NCI-H1417 treated with DMSO at 0.1 percent for 48 hours (cell line): ENCODE results near the gene C6orf62.
A peak's percentile ranks its signal among the peaks of the same experiment; 100 is the strongest.
"Not testable (repeated sequence)": the region's sequence is repeated elsewhere in the genome, so short reads cannot be mapped to it uniquely, and the experiment has no call there.

Source experiments
- DNase-seq: peaks from one replicate; lab custom pipeline; 2025; lab: John Stamatoyannopoulos, UW

C6orf62 gene

DNA sequence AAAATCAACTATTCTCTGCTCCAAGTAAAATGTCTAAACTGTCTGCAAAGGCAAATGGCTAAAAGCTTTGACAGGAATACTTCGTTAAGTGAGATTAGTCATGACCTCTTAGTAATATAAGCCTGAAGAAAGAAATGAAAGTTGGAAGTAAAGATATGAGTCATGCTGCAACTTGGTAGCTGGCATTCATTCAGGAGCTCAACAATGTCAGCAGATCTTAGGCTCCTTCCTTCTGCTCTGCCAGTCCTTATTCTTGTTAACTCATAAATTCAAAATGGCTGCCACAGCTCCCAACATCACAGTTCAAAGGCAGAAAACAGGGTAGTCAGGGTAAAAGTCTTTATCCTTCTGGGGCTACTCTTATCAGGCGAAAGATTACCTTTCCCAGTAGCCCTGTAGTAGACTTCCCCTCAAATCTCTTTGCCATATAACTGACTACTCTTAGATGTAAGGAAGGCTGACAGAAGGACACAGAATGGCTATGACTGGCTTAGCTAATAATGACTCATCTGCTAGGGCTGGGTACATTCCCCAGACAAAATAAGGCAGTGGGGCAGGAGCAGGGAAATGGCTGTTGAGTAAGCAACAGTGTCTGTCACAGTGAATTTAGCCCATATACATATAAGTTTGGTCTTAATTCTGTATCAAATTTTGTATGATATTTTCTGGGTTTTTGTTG, 24.4 kb upstream of the C6orf62 start:
- no peak for DNase-seq

DNA sequence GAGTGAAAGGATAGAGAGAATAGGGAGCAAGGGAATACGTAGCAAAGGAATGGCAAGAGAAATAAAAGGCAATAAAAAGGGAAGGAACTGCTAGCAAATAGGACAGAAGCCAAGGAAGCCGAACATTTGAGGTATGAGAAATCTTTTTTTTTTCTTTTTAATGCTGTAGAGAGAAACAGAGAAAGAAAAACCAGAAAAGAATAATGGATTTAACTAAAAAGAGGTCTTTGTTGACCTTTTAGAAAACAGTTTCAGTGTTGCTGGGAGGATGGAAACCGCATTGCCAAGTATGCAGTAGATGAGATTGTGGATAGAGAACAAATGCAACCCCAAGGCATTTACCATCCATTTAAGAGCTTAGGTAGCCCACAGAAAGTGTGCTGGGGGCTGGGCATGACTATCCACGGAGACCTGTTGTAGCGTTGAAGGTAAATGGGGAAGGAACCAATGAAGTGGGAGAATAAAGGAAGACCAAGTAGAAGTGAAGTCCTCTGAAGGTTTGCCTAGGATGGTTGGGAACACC, 23.3 kb upstream of the C6orf62 start:
- no peak for DNase-seq

DNA sequence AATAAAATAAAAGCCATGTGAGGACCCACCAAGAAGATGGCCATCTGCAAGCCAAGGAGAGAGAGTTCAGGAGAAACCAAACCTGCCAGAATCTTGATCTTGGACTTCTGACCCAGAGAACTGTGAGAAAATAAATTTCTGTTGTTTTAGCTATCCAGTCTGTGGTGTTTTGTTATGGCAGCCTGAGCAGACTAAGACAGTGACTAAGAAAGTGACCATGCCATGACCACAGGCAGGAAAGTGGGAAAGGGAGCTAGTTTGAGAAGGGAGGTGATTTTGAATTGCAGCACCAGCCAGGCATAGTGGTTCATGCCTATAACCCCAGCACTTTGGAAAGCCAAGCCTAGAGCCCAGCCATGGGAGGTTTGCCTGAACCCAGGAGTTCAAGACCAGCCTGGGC, 21.9 kb upstream of the C6orf62 start:
- DNase-seq, result no peak

DNA sequence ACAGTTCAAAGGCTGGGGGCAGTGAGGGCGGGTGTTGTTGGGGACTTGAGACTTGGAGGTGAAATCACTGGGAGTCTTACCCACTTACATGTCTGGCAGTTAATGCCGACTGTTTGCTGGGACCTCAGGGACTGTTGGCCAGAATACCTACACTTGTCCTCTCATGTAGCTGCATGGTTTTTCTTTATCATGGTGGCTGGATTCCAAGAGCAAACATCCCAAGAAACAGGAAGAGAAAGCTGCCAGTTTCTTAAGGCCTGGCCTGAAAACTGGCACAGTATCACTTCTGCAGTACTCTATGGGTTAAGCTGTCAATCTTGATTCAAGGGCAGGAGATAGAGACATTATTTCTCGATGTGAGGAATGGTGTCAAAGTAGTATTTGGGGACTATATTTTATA, 19.8 kb upstream of the C6orf62 start:
- no peak for DNase-seq

DNA sequence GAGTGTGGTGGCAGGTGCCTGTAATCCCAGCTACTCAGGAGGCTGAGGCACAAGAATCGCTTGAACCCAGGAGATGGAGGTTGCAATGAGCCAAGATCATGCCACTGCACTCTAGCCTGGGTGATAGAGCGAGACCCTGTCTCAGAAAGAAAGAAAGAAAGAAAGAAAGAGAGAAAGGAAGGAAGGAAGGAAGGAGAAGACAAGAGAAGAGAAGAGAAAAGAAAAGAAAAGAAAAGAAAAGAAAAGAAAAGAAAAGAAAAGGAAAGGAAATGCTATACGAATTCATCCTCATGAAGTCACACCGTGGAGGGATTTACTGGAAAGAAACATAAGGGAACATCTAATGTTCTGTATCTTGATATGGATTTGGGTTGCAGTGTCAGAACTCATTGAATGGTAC, 15.8 kb upstream of the C6orf62 start:
- not testable (repeated sequence) for DNase-seq

DNA sequence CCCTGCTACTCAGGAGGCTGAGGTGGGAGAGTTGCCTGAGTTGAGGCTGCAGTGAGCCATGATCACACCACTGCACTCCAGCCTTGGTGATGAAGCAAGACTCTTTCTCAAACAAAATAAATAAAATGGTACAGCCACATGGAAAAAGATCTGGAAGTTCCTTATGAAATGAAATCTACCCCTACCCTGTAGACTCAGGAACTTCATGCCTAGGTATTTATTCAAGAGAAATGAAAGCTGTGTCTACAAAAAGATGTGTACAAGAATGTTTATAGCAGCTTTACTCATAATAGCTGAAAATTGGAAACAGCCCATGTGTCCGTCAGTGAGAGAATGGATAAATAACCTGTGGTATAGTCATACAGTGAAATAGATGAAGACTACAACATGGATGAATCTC, 15.2 kb upstream of the C6orf62 start:
- DNase-seq, result no peak

DNA sequence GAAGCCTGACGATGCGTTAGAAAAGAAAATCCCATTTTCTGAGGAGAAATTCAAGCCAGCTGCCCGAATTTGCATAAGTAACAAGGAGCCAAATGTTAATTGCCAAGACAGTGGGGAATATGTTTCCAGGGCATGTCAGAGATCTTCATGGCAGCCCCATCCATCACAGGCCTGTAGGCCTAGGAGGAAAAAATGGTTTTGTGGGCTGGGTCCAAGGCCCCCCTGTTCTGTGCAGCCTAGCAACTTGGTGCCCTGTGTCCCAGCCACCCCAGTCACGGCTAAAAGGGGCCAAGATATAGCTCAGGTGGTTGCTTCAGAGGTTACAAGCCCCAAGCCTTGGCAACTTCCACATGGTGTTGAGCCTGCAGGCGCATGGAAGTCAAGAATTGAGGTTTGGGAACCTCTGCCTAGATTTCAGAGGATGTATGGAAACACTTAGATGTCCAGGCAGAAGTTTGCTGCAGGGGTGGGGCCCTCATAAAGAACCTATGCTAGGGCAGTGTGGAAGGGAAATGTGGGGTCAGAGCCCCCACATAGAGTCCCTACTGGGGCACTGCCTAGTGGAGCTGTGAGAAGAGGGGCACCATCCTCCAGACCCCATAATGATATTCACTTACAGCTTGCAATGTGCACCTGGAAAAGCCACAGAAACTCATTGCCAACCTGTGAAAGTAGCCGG, 12.6 kb upstream of the C6orf62 start:
- not testable (repeated sequence) for DNase-seq

DNA sequence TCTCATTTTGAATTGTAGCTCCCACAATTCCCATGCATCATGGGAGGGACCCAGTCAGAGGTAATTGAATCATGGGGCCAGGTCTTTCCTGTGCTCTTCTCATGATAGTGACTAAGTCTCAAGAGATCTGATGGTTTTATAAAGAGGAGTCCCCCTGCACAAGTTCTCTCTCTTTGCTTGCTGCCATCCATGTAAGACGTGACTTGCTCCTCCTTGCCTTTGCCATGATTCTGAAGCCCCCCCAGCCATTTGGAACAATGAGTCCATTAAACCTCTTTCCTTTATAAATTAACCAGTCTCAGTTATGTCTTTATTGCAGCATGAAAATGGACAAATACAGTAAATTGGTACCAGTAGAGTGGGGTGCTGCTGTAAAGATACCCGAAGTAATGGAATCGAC, 11.7 kb upstream of the C6orf62 start:
- DNase-seq, result not testable (repeated sequence)

DNA sequence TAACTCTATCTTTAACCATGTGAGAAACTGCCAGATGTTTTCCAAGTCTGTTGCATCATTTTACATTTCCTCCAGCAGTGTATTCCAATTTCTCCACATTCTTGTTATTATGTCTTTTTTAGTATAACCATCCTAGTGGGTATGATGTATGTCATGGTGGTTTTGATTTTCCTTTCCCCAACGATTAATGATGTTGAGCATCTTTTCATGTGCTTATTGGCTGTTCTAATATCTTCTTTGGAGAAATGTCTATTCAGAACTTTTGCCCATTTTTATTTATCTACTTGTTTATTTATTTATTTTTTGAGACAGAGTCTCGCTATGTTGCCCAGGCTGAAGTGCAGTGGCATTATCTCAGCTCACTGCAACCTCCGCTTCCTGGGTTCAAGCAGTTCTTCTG, 4.3 kb upstream of the C6orf62 start:
- no peak for DNase-seq

DNA sequence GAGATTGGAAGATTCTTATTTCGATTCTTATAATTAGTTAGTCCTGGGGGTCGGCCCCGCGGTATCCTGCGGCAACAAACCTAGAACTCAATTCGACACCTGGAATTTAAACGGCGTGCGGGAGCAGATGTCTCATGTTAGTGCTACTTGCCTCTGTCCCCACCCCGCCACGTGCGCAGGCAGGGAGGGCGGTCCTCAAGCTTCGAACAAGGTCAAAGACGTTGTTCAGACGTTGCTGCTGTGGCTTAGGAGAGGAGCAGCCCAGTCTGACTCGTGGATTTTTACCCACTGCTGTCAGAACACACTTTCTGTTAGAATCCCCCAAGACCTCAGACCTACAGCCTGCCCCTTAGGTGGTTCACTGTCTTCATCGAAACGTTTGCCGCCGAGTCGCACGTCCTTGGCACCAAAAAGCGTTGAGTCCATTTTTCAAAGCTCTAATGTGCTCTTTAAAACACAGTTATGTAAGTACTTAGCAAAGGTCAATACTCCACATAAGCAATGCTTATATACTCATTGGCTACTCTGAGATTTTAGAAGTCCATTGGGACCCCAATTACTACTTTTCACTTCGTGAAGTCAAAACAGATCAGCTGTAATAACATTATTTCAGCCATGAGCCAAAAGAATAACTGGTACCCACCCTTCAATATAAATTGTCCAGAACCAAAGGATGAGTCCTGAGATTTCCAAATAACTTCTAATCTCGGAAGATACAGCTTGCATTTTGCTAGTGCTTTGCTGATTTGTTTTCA, 2.7 kb upstream of the C6orf62 start:
- DNase-seq, result no peak

DNA sequence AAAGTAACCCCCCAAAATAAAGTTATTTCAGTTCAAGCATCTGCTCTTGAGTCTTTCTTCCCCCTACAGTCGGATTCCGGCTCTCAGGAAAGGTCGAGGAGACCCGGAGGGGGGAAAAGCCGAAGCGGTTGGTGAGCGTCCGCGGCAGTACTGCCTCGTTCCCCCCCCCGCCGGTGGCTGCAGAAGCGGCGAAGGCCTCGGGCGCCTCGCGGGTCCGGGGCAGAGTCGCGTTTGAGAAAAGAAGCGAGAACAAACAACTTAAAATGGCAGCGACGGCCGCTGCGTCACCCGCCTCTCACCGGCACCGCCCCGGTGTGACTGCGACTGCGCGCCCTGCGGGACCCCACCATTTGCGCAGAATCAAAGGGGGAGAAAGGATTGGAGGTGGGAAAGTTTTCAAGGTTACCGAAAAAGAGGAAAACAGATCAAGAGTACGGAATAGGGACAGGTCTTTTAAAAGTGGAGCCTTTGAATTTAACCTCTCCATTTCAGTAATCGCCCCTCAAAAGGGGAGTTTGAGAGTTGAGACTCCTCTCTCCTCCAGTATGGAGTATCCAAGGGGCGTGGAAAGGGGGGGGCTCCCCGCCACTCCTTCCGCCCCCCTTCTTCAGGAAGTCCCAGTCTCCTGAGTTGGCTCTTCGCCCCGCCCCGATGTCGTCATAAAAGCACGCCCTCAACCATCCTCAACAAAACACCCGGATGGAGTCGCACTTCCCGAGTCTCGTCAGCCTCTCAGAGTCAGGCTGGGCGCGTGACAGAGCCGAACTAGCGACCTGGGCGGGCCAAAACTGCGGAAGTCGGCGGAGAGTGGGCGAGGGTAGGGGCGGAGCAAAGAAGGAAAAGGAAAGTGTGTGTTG, 1.9 kb upstream of the C6orf62 start:
- DNase-seq, result peak; percentile 93

DNA sequence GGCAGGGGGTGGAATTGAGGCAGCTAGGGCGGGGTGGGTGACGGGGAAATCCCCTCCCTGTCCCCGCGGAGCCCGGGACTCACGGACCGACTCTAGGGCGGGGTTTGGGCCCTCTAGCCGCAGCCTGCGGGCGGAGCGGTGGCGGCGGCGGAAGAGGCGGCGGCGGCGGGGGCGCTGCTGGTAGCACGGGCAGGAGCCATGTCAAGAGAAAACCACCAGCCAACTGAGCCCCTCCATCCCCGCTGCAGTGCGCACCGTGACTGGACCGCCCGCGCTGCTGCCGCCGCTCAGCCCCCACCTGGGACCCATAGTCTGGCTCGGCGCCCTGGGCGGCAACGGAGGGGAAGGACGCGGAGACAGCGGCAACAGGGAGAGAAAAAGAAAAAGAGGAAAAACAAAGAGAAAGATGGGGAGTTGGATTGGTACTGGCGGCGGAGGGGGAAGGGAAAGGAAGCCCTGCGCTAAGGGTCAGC, 1.2 kb upstream of the C6orf62 start:
- DNase-seq, result no peak

DNA sequence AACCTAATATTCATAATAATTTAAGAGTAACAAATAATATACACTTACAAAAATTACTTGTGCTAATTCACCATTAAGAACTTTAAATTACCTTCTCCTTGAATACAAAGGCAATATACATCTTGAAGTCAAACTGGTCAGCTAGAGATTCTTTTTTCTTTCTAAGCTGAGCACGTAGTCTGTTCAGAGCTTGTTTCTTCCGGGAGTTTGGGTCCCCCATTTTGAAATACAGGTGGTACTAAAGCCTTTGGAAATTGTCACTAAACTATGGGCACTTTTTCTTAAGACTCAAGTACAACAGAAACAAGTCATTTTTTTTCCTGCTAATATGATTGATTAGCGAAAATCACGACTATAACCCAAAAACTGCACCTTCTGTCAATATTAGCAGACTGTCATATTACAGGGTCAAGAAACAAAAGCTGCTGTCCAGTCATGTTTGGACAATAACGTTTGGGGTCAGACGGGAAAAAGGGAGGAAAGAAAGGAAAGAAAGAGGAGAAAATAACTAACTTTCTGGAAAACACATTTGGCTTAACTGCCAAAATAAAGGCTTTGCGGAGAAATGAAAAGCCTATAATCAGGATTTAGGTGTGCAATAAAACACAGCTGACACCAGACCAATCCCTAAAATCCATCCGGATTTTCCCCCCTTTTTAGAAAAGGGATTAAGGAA, 367 bp downstream of the C6orf62 start:
- no peak for DNase-seq

DNA sequence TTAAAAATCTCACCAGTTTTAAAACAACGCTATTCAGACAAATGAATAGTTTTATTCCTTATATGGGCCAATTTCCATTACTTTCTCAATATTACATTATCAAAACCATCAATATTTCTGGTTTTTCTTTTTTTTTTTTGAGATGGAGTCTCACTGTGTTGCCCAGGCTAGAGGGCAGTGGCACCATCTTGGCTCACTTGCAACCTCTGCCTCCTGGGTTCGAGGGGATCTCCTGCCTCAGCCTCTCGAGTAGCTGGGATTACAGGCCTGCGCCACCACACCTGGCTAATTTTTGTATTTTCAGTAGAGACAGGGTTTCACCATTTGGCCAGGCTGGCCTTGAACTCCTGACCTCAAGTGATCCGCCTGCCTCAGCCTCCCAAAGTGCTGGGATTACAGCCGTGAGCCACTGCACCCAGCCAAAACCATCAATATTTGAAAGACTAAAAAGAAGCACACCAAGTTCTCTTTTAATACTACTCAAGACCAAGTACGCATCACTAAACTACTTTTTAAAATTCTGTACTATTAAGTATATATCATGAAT, 2.3 kb downstream of the C6orf62 start:
- DNase-seq, result not testable (repeated sequence)

DNA sequence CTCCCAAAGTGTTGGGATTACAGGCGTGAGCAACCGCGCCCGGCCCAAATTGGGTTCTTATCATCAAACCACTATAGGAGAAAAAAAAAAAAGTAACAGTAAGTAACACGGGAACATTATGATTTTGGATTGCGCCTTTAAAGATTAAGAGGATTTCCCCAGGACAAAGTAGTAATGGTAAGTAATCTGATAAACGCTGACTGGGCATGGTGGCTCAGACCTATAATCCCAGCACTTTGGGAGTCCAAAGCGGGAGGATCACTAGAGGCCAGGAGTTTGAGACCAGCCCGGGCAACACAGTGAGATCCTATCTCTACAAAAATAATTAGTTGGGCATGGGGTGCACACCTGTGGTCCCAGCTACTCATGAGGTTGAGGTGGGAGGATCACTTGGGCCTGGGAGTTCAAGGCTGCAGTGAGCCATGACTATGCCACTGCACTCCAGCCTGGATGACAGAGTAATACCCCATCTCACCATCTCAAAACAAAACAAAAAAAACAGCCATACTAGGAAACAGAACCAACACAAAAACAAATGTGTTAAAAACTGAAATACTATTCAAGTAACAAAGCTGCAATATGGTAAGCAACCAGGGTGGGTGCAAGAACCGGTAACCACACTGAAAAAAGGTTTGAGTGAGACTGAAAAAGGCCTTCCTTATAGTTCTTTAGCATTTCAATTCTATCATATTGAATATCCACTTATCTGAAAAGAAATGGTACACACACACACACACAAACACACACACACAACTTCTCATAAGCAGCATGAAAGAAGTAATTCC, 8.2 kb downstream of the C6orf62 start:
- no peak for DNase-seq

DNA sequence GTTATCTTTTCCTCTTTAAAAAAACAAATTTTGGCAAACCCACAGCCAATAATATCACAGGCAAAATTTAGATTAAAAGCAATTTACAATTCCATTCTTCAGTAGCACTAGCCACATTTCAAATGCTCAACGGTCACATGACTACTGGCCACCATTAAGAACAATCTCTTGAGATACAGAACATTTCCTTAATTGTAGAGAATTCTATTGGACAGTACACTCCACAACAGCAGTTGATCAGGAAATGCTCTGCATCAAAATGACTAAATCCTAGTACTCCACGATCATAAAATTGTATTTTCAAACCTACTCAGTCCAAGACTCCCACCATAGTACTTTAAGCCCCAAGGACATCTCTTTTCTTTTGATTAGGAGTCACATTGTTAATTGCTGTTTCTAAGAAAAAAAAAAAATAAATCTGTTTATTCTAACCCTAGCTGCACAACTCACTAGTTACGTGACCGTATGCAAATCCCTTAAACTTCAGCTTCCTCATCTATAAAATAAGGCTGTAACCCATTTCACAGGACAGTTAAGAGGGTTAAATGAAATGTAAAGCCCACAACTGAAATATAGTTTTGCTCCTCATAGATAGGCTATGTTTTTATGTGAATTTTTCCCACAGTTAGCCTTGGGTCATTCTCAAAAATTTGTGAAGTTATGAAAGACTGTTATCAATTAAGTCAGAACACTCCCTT, 9.8 kb downstream of the C6orf62 start:
- no peak for DNase-seq

DNA sequence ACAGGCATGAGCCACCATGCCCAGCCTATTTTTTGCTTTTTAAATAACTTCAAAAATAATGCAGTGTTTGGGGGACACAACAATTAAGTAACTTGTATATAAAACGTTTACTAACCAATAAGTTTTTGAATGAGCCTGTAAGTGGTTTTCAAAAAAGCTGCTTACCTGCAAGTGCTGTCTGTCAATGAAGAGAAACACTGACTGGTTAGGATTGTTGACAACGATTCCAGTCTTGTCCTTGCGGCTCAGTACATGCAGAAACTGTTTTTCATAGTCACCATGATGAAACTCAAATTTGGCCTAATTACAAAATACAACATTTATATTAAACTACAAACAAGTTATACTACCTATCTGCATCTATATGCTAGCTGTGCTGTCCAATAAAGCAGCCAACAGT, 10.3 kb downstream of the C6orf62 start:
- no peak for DNase-seq

DNA sequence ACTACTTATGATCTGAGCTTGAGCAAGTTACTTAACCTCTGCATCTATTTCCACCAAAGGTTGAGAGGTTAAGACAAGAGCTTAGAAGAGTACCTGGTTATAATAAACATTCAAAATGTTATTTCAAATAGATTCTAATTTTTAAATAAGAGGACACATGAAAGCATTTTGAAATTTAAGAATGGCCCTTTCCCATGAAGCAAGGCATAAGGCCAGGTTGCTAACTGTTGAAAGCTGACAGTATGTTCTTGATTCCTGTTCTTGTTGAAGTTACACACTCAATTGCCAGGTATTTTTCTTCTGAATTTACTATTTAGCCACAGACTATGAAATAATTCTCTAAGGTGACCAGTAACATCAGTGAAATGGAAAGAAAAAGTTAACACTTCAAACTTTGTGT, 14.5 kb downstream of the C6orf62 start:
- no peak for DNase-seq

DNA sequence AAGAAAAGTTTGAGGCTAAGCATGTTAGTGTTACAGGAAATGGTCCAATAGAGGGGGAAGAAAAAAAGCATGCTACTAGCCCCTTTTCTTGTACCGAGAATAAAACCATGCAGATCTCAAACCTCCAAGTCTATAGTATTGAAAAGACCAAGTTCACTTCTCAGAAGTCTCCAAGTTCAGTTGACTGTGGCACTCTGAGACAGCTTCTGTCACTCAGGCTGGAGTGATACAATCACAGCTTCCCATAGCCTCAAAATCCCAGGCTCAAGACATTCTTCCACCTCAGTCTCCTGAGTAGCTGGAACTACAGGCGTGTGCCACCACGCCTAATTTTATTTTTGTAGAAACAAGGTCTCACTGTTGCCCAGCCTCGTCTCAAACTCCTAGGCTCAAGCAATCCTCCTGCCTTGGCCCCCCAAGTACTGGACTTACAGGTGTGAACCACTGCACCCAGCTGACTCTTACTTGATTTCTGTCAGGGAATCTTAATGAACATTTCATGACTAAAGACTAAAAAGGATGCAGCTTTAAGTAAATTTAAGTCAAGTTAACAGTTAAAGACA, 16.2 kb downstream of the C6orf62 start:
- DNase-seq, result no peak
